IMR-90 (cell line): ENCODE measurements around the gene RHBDL3. TPM values are rescaled to one million over a fixed set of nuclear protein-coding genes. Genes with fewer than 3 reads are reported as not detected.
"Not testable (repeated sequence)": the region's sequence is repeated elsewhere in the genome, so short reads cannot be mapped to it uniquely, and the experiment has no call there.

ENCODE experiments used
- ATAC-seq: fragments of 200-7000 bp; cut with Tn5 transposase; 2 replicates; pipeline ENCODE4 v1.9.1; 2020; ENCODE audit warnings: low read depth, mild to moderate bottlenecking, moderate library complexity
- BruUV-seq: library from RNA; stranded (reverse); fragments of 400-500 nt; replicated peaks from 2 replicates; lab custom pipeline; 2021; lab: Mats Ljungman, UMichigan
- CTCF ChIA-PET: fragments of 300-600 bp; formaldehyde crosslinking; extraction: SDS; loops from one replicate; lab custom pipeline; 2021; ENCODE audit warnings: antibody characterized with exemption; lab: Yijun Ruan, JAX
- POLR2A ChIA-PET: fragments of 300-600 bp; sonication (Branson Sonifier 250); formaldehyde crosslinking; loops from one replicate; lab custom pipeline; 2022; ENCODE audit warnings: antibody characterized with exemption; ENCODE audit not compliant: unreplicated experiment; lab: Charles Lee
- DNase-seq: peaks from one replicate; pipeline ENCODE4 v3.0.0; 2013
- H2AFZ ChIP-seq: replicated peaks from 2 replicates; pipeline ENCODE3; 2013; ENCODE audit warnings: low read length, mild to moderate bottlenecking; ENCODE audit not compliant: poor library complexity
- H2AK5ac ChIP-seq: 2 replicates; pipeline ENCODE4 v1.6.1; 2013; ENCODE audit warnings: low read depth, low read length, inconsistent platforms
- H2AK9ac ChIP-seq: replicated peaks from 2 replicates; pipeline ENCODE3; 2013; ENCODE audit warnings: mild to moderate bottlenecking, low read depth, low read length, moderate library complexity; ENCODE audit not compliant: poor library complexity
- H2BK120ac ChIP-seq: 2 replicates; pipeline ENCODE4 v1.6.1; 2013; ENCODE audit warnings: low read depth, low read length, inconsistent platforms
- H2BK15ac ChIP-seq: 3 replicates; pipeline ENCODE4 v1.6.1; 2013; ENCODE audit warnings: low read depth, low read length, inconsistent platforms
- H2BK20ac ChIP-seq: 2 replicates; pipeline ENCODE4 v1.6.1; 2013; ENCODE audit warnings: low read depth, mild to moderate bottlenecking, inconsistent platforms, low read length, moderate library complexity
- H2BK5ac ChIP-seq: 2 replicates; pipeline ENCODE4 v1.6.1; 2013; ENCODE audit warnings: mild to moderate bottlenecking, low read depth, low read length, inconsistent platforms; ENCODE audit not compliant: poor library complexity, severe bottlenecking
- H3K14ac ChIP-seq: replicated peaks from 2 replicates; pipeline ENCODE4 v1.6.1; 2013; ENCODE audit warnings: low read depth, low read length, inconsistent platforms
- H3K18ac ChIP-seq: 2 replicates; pipeline ENCODE4 v1.6.1; 2013; ENCODE audit warnings: low read depth, low read length, control low read depth
- H3K23ac ChIP-seq: 2 replicates; pipeline ENCODE4 v1.6.1; 2013; ENCODE audit warnings: low read depth, low read length, inconsistent platforms
- H3K27ac ChIP-seq: 2 replicates; pipeline ENCODE4 v1.5.1; 2013; ENCODE audit warnings: mild to moderate bottlenecking, control low read depth, low read length; ENCODE audit not compliant: insufficient read depth
- H3K27me3 ChIP-seq: 2 replicates; pipeline ENCODE4 v1.6.1; 2013; ENCODE audit warnings: low read length; ENCODE audit not compliant: control insufficient read depth, insufficient read depth
- H3K36me3 ChIP-seq: 2 replicates; pipeline ENCODE4 v1.6.1; 2013; ENCODE audit warnings: low read length, mixed read lengths; ENCODE audit not compliant: control insufficient read depth, insufficient read depth
- H3K4ac ChIP-seq: 2 replicates; pipeline ENCODE4 v1.6.1; 2013; ENCODE audit warnings: low read depth, low read length, inconsistent platforms
- H3K4me1 ChIP-seq: 2 replicates; pipeline ENCODE4 v1.6.1; 2013; ENCODE audit warnings: low read length, mixed read lengths; ENCODE audit not compliant: control insufficient read depth, insufficient read depth
- H3K4me2 ChIP-seq: 2 replicates; pipeline ENCODE4 v1.6.1; 2013; ENCODE audit warnings: low read depth, mild to moderate bottlenecking, control low read depth, low read length, moderate library complexity
- H3K4me3 ChIP-seq: 2 replicates; pipeline ENCODE4 v1.5.1; 2013; ENCODE audit warnings: low read depth, mild to moderate bottlenecking, control low read depth, low read length, moderate library complexity; ENCODE audit not compliant: insufficient read depth
- H3K56ac ChIP-seq: 2 replicates; pipeline ENCODE4 v1.6.1; 2013; ENCODE audit warnings: low read length, inconsistent platforms; ENCODE audit not compliant: insufficient read depth; ENCODE audit errors: extremely low read depth
- H3K79me1 ChIP-seq, 2 experiments: 2 replicates each; pipeline ENCODE4 v1.6.1; 2013; ENCODE audit warnings: low read length in 2 of 2, inconsistent platforms in 1 of 2, low read depth in 1 of 2
- H3K9ac ChIP-seq: 2 replicates; pipeline ENCODE4 v1.6.1; 2013; ENCODE audit warnings: low read depth, low read length, control low read depth
- H3K9me1 ChIP-seq: 2 replicates; pipeline ENCODE4 v1.6.1; 2013; ENCODE audit warnings: low read length, inconsistent platforms; ENCODE audit not compliant: insufficient read depth
- H3K9me3 ChIP-seq: 2 replicates; pipeline ENCODE4 v1.6.1; 2013; ENCODE audit warnings: low read length; ENCODE audit not compliant: control insufficient read depth, insufficient read depth
- H4K20me1 ChIP-seq: 2 replicates; pipeline ENCODE4 v1.6.1; 2013; ENCODE audit warnings: low read length, inconsistent platforms; ENCODE audit not compliant: insufficient read depth
- H4K5ac ChIP-seq: 2 replicates; pipeline ENCODE4 v1.6.1; 2013; ENCODE audit warnings: mild to moderate bottlenecking, low read depth, low read length, control low read depth
- H4K8ac ChIP-seq, 2 experiments: 2 replicates each; pipeline ENCODE4 v1.6.1; 2013; ENCODE audit warnings: low read depth in 2 of 2, low read length in 2 of 2, control low read depth in 1 of 2, inconsistent platforms in 1 of 2
- H4K91ac ChIP-seq: 2 replicates; pipeline ENCODE4 v1.6.1; 2013; ENCODE audit warnings: low read depth, low read length, inconsistent platforms; ENCODE audit not compliant: insufficient read depth
- WGBS, 2 experiments: methylation state at CpG; one replicate each; pipeline versions ENCODE4 v1.1.5 to v1.1.7; 2013; ENCODE audit warnings: missing lambda C conversion rate in 2 of 2; ENCODE audit not compliant: insufficient read length in 1 of 2; ENCODE audit errors: extremely low coverage in 2 of 2; 5-methylcytosine and 5-hydroxymethylcytosine counted together
- dilution Hi-C: fragments of 300-500 bp; cut with HindIII; formaldehyde crosslinking; loops from one replicate; pipeline ENCODE4 v1.14.3; 2018; ENCODE audit warnings: low sequenced_read_pairs; ENCODE audit not compliant: unreplicated experiment
- in situ Hi-C: fragments of 300-500 bp; cut with MboI; formaldehyde crosslinking; loops from 3 replicates; pipeline ENCODE4 v1.14.3; 2019; ENCODE audit warnings: low sequenced_read_pairs, inconsistent platforms, mixed read lengths
- intact Hi-C: fragments of 100-400 bp; cut with micrococcal nuclease; formaldehyde crosslinking; loops from 2 replicates; pipeline ENCODE4 v1.10.0; 2022
- polyA plus RNA-seq, 3 experiments: library from polyadenylated mRNA; depleted of rRNA; stranded (reverse); fragments of >200 nt; gene quantifications; 2 replicates each; pipeline ENCODE4 v1.2.3, GENCODE V29; 2012; ENCODE audit warnings: low replicate concordance in 1 of 3
- total RNA-seq: library from RNA; depleted of rRNA; stranded (reverse); fragments of >200 nt; gene quantifications from 2 replicates; pipeline ENCODE4 v1.2.3, GENCODE V29; 2012

The RHBDL3 gene
- total and polyA plus RNA-seq, 2 of the 4 experiments (the other 2 are of a cell fraction) = 0.09 to 0.18 TPM

DNA sequence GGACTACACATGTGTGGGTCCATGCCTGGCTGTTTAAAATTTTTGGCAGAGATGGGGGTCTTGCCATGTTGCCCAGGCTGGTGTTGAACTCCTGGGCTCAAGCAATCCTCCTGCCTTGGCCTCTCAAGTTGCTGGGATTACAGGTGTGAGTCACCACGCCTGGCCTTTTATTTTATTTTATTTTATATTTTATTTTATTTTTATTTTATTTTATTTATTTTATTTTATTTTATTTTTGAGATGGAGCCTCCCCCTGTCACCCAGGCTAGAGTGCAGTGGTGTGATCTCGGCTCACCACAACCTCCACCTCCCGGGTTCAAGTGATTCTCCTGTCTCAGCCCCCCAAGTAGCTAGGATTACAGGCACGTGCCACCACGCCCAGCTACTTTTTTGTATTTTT lies 51.0 kb downstream of the RHBDL3 start:
- BruUV-seq, in situ Hi-C loops: not testable (repeated sequence)

More for the DNA sequence above, 51.0 kb downstream of the RHBDL3 start:
- H3K4me2 ChIP-seq, H4K20me1 ChIP-seq, H3K36me3 ChIP-seq, H4K8ac ChIP-seq, POLR2A ChIA-PET, H3K4me1 ChIP-seq, H2BK15ac ChIP-seq, H3K4me3 ChIP-seq, H3K4ac ChIP-seq, CTCF ChIA-PET, H3K9me3 ChIP-seq, DNase-seq, H3K56ac ChIP-seq, H3K23ac ChIP-seq, H3K14ac ChIP-seq, H2BK20ac ChIP-seq, H3K9me1 ChIP-seq, H4K5ac ChIP-seq, H2BK120ac ChIP-seq, H3K18ac ChIP-seq, H2AK5ac ChIP-seq, H3K27ac ChIP-seq, H2AFZ ChIP-seq, H3K9ac ChIP-seq, ATAC-seq, H2BK5ac ChIP-seq, H3K79me1 ChIP-seq, dilution Hi-C loops, H2AK9ac ChIP-seq, H4K91ac ChIP-seq: not testable (repeated sequence)
- intact Hi-C loops = loop anchor here (5.0 kb wide), 1 partner anchor 309 kb away; the partner anchor contains the start of gene LRRC37B
- no CpG with 5 or more reads among the region's 5 CpGs for WGBS, 2 experiments
- H3K27me3 ChIP-seq = peaks cover 29% of the 10 kb centered on the region
